Measurements from ENCODE around the gene SPINK9.

SPINK9 gene

DNA sequence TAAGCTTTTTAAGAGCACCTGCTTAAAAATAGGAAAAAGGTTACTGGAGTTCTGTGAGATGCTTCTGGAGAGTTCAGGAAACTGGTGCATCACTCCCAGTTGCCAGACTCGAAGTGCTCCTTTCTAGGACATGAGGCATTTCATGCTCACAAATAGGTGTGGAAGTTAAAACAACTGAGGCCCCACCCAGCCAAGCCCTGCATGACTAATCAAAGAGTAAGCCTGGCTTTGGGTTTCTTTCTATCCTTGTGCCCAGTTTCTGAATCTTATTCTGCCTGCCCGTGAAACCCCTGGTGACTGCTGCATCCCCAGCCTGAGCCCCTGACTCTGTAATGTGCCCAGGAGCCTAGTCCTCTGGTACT, 7.7 kb downstream of the SPINK9 start:
- TF ChIP-seq, protein P1, sequence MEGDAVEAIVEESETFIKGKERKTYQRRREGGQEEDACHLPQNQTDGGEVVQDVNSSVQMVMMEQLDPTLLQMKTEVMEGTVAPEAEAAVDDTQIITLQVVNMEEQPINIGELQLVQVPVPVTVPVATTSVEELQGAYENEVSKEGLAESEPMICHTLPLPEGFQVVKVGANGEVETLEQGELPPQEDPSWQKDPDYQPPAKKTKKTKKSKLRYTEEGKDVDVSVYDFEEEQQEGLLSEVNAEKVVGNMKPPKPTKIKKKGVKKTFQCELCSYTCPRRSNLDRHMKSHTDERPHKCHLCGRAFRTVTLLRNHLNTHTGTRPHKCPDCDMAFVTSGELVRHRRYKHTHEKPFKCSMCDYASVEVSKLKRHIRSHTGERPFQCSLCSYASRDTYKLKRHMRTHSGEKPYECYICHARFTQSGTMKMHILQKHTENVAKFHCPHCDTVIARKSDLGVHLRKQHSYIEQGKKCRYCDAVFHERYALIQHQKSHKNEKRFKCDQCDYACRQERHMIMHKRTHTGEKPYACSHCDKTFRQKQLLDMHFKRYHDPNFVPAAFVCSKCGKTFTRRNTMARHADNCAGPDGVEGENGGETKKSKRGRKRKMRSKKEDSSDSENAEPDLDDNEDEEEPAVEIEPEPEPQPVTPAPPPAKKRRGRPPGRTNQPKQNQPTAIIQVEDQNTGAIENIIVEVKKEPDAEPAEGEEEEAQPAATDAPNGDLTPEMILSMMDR (IDR thresholded peaks at IDR 0.05; ENCODE audit: low read depth, low read length): no peak
- no peak for DNase-seq (ENCODE audit: extremely low read depth, low read depth)

DNA sequence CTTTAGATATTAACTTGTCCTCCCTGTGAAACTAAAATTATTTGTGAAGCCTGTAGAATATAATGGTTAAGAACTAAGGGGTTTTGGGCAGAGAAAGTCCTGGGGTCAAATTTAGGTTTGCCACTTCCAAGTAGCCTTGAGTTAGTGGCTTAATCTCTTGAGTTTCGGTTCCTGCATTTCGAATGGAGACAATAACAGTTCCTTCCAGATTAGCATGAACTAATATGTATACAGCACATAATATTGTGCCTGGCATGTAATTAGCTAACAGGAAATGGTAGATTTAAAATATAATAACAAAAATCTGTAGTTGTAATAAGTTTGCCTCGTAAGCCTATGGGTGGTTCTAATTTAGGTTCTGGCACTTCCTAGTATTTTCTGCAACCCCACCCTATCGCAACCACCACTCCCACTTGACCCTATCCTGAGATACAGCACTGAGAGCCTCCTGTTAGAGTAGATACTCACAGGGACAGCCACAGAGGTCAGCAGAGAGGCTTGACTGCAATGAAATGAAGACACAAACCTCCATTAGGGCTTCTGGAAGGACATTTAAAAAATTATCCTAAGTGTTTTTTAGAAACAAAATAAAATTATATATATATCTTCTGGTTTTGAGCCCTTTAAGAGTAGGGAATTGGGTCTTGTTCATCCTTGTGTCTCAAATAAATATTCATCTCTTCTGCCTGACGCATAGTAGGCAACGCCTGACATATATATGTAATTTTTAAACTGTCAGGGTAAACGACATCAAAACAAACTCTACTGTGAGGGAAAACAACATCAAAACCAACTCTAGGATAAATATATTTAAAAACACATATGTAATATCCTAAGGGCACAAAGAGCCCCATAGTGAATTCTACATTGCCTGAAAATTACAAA, 8.5 kb downstream of the SPINK9 start:
- DNase-seq (ENCODE audit: extremely low read depth, low read depth): no peak
- TF ChIP-seq, protein P1 (IDR thresholded peaks at IDR 0.05; ENCODE audit: low read depth, low read length): no peak

DNA sequence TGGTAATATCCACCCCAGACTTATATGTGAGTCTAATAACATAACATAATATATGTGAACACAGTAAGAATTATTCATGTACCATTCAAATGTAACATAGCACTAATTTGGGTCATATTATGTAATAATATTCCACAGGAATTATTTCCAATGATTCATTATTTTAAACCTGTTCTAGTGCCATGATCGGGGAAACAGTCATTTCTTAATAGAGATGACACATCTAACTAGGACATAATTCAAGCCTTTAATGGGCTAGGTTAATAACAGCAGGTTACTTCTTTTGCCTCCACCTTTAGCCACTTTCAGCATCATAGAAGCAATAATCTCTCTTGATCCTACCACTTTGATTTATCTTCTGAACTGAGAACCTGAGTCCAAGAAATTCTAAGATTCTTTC, 12.3 kb downstream of the SPINK9 start:
- TF ChIP-seq, protein P1 (IDR thresholded peaks at IDR 0.05; ENCODE audit: low read depth, low read length): no peak
- no peak for DNase-seq (ENCODE audit: extremely low read depth, low read depth)

DNA sequence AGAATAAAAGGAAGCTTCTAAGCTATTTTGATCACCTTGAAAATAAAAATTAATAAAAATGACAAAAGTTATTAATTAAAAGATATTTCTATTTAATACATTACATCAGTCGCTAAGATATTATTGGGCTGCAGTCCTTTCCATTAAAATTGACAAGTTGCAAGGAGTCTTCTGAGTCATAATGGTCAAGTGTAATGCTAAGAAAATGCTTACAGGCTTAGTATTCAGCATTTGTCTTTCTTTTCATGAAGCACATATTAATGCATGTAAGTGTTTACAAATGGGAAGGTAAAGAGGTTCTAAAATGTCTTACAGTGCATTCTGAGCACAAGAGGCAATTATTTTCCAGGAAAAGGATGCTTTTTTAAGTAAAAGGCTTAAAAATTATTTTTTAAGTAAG, 17.3 kb downstream of the SPINK9 start:
- DNase-seq (ENCODE audit: extremely low read depth, low read depth): no peak
- TF ChIP-seq, protein P1 (IDR thresholded peaks at IDR 0.05; ENCODE audit: low read depth, low read length): no peak

DNA sequence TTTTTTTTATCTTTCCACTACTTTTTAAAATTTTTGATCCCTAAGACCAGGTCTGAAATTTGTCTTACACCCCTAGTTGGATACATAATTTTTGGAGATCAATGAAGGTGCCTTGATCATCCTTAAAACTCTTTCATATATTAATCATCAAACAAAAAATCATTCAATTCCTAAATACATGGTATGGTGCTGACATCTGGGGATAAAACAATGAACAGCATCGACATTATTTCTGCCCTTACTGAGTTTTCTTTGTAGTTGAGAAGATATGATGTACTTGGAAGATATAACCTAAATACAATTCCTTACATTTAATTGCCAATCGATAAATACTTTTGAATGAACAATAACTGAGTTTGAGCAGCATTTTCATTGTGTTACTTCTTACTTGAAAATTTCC, 18.3 kb downstream of the SPINK9 start:
- no peak for DNase-seq (ENCODE audit: extremely low read depth, low read depth)
- TF ChIP-seq, protein P1 (IDR thresholded peaks at IDR 0.05; ENCODE audit: low read depth, low read length): no peak

DNA sequence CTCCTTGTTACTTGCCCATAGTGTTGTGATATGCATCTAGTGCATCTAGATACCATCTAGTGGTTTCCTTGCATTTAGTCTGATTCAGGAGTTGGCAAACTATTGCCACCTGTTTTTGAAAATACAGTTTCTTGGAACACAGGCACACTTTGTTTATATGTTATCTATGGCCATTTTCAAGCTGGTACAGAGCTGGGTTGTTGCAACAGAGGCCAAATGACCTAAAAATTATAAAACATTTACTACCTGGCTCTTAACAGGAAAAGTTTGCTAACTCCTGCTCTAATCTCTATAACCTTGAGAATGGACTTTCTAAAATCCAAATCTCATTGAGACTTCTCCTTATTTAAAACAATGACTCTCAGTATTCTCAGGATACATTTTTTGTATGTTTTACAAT, 29.0 kb downstream of the SPINK9 start:
- TF ChIP-seq, protein P1 (IDR thresholded peaks at IDR 0.05; ENCODE audit: low read depth, low read length): no peak
- no peak for DNase-seq (ENCODE audit: extremely low read depth, low read depth)

DNA sequence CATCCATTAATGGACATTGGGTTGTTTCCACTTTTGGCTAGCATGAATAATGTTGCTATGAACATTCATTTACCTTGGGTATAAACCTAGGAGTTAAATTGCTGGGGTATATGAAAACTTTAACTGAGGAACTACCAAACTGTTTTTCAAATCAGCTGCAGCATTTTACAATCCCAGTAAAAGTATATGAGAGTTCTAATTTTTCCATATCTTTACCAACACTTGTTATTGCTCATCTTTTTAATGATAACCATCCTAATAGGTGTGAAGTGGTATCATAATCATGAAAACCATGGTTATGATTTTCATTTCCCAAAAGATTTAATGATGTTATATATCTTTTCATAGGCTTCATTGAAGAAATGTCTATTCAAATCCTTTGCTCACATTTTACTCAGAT, 32.9 kb downstream of the SPINK9 start:
- no peak for DNase-seq (ENCODE audit: extremely low read depth, low read depth)
- TF ChIP-seq, protein P1 (IDR thresholded peaks at IDR 0.05; ENCODE audit: low read depth, low read length): no peak
